GM23248 (cell line): ENCODE measurements around the gene DOK6.

Source experiments
- EZH2 ChIP-seq: fragments of 200-600 bp; sonication (generic); IDR thresholded peaks from 2 replicates; pipeline ENCODE4 v1.6.1; 2018; ENCODE audit warnings: antibody characterized with exemption, mild to moderate bottlenecking; ENCODE audit not compliant: insufficient read depth, poor library complexity, severe bottlenecking
- EZH2phosphoT487 ChIP-seq: fragments of 200-600 bp; sonication (generic); IDR thresholded peaks from 2 replicates; pipeline ENCODE4 v1.6.1; 2018; ENCODE audit warnings: antibody characterized with exemption, moderate library complexity, mild to moderate bottlenecking, low read depth; ENCODE audit not compliant: insufficient read depth

- TF ChIP-seq EZH2: no peak
- TF ChIP-seq EZH2phosphoT487: no peak
Observed at GRCh38 chr18:69785466-69785865, 384.8 kb downstream of the DOK6 start.
